ENCODE results near the gene BICD2.
"Not testable (repeated sequence)": the region's sequence is repeated elsewhere in the genome, so short reads cannot be mapped to it uniquely, and the experiment has no call there.

Gene BICD2

GRCh38 chr9:92769990-92770359, 5.3 kb upstream of the BICD2 start:
- DNase-seq, result no peak

DNA sequence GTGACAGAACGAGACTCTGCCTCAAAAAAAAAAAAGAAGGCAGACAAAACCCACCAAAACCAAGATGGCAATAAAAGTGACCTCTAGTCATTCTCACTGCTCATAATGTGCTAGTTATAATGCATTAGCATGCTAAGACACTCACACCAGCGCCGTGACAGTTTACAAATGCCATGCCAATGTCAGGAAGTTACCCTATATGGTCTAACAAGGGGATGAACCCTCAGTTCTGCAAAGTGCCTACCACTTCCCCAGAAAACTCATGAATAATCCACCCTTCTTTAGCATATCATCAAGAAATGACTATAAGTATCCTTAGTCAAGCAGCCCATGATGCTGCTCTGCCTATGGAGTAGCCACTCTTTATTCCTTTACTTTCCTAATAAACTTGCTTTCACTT, 4.7 kb upstream of the BICD2 start:
- DNase-seq, result no peak

DNA sequence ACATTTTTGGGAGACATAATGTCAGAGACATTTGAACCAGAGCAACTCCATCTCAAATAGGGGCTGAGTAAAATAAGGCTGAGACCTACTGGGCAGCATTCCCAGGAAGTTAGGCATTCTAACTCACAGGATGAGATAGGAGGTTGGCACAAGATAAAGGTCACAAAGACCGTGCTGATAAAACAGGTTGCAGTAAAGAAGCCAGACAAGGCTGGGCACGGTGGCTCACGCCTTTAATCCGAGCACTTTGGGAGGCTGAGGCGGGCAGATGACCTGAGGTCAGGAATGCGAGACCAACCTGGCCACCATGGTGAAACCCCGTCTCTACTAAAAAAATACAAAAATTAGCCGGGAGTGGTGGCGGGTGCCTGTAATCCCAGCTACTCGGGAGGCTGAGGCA, 4.2 kb upstream of the BICD2 start:
- DNase-seq, result not testable (repeated sequence)

DNA sequence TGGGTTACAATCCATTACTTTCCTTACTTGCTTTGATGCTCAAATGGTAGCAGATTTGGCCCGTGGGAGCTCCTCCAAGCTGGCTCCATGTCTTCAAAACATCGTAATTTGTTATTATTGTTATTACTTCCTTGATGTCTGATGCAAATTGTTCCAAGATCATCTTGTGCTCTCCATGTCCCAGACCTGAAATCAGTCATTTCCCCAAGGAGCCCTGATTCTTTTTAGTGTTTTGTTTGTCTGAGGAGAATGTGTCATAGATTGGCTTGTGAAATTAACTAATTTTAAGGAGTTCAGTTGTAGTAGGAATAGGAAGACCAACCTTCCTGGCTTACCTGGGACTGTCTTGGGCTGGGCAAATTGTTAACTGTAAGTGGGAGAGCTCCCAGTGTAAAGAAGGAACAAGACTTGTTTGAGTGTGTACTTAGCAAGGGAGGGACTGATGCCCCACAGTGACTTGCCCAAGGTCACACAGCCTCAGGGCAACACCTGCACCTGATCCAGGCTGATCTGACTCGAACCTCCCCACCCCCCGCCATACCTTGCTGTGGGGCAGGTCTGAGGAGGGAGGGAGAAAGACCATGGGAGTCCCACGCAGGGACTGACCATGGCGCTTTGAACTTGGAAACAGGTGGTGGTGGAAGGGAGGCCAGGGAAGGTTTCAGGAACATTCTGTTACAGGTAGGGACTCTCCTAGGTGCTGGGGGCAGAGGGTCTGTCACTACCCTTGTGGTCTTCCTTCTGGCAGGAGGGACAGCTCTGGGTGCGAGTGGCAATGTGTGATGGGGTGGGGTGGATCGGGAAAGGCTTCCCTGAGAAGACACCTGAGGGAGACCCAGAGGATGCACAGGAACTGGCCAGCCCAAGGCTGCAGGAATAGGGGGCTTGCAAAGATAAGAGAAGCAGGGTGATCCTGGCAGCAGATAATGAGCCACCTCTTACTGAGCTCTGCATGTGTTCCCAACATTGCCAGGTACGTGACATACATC, 2.7 kb upstream of the BICD2 start:
- DNase-seq, result no peak

- DNase-seq, result peak; percentile 97
These were observed 629 bp upstream of the BICD2 start for GRCh38 chr9:92764988-92765936.

GRCh38 chr9:92763721-92764380, 782 bp downstream of the BICD2 start:
- DNase-seq, result no peak

DNA sequence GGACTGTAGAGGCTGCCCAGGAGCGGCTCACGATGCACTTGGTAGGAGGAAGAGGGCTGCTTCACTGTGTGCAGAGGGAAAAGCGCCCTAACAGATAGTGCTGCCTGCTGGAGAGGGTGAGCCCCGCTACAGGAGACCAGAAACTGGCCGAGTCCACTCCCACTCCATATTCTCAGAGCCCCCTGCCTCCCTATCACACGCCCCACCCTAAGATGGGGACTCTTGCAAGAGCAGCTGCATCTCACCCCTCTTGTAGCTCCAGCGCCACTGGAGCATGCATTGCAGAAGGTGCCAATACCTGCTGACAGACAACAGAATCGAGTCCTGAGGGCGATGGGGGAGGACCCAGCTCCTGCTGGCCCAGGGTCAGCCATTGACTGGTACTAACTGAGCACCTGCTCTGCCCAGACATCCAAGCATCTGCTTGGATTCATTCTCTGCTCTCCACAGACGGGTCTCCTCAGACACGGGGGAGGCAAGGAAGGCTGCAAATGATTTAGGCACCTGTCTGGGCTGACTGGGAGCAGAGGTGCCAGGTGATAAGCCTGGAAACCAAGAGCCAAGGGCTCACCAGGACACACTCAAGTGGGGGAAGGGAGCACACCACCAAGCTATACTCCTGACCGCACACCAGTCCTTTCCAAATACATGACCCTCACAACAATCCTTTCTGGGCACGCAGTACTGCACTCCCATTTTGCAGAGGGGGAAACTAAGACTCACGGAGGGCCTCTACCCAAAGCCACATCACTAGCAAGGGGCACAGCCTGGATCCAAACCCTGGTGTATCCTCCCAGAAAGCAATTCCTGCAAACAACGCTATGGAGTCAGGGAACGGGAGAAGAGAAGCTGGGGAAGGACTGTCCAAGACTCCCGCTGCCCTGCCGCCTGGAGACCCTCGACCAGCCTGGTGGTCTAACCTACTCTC, 1.6 kb downstream of the BICD2 start:
- no peak for DNase-seq

DNA sequence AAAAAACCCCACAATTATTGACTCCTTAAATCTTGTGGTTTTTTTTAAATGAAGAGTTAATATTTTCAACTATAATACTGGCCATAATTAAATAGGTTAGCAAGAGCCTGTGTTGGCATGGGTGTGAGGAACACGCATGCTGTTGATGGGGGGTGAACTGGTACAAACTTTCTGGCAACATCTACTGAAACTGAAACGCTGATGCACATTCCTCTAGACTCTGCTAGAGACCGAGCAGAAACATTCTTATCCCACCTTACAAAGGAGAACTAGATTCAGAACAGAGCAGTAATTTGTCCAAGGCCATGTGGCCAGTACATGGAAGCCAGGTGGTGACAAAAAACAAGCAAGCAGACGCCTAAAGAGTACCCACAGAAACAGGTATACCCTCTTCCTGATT, 2.4 kb downstream of the BICD2 start:
- no peak for DNase-seq

DNA sequence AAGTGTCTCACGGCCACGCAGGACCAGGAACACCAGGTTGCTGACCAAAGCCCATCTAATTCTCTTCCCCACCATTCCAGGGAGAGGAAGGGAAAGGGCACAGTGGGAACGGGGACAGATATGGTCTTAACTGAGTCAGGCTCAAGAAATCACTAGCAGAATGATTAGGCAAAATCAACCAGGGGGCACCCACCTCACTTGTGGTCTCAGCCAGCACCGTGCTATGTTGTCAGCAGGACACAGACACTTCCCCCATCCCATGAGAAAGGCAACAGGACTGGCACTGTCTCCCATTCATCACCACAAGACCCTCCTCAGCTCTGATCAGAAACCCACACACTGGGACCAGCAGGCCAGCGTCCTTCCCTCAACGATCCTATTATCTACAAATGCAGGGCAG, 2.9 kb downstream of the BICD2 start:
- DNase-seq, result no peak

DNA sequence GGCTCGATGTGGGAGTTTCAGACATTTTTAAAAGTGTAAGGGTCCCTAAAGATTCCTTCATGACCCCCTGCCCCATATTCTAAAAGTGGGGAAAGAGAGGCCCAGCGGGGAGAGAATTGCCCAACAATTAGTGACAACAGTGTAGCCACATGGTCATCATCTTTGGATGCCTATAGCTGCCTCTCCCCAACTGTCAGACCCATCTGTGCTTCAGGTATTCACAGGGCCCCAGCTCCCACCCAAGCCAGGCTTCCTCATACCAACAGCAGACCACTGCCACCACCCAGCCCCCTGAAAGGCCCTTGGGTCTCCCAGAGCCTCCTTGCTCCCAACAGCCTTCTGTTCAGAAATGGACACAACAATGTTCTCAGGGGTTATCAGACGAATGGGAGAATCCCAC, 4.1 kb downstream of the BICD2 start:
- DNase-seq, result no peak

GRCh38 chr9:92760070-92760469, 4.6 kb downstream of the BICD2 start:
- DNase-seq, result no peak

DNA sequence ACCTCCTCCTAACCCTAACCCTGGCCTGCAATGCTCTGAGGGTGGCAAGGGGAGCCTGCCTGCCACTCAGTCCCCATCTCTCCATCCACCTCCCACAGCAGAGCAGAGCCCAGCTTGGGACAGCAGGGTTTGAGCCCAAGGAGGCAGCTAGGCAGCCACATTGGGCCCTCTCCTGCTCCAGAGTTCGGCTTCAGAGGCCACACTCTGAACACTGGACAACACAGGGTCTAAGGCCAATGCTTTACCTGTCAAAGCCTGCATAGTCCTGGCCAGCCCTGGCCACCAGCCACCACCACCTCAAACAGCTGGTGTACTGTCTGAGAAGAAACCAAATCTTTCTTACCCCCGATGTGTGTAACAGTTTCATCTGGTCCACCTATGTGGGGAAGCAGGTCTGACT, 5.2 kb downstream of the BICD2 start:
- no peak for DNase-seq

- DNase-seq, result no peak
These were observed 7.8 kb downstream of the BICD2 start for GRCh38 chr9:92756792-92757191.

- DNase-seq, result no peak
These were observed 10.4 kb downstream of the BICD2 start for GRCh38 chr9:92754091-92754745.

DNA sequence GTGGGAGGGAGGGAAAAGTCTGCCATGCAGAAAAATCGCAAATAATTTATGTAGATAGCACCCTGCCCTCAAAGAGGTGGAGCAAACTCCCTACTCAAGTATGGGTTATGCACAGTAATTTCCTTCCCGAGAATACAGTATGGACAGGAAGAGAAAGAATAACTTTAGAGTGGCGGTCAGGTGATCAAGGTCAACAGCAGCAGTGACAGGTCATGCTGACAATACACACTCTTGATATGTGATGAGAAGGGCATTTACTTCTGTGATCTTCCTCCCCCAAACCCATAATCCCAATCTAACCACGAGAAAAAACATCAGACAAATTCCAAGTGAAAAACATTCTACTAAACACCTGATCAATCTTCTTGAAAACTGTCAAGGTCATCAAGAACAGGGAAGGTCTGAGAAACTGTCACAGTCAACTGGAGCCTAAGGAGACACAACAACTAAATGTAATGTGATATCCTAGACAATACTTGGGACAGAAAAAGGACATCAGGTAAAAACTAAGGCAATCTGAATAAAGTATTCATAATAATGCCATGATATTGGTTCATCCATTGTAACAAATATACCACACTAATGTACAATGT, 11.7 kb downstream of the BICD2 start:
- no peak for DNase-seq

DNA sequence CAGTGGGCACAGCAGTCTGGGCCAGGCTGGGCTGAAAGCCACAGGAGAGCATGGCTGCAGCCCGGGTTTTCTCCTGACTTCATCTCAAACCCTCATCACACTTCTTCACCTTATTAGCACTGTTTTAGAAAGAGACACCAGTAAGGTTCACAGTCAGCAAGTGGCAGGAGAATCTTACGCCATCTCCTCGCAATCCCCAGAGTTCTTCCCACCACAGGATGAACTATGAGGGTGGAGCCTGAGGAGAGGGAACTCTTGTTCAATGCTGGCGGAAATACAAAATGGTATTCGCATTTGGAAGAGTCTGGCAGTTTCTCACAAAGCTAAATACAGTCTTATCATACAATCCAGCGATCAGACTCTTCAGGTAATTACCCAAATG, 14.7 kb downstream of the BICD2 start:
- no peak for DNase-seq

DNA sequence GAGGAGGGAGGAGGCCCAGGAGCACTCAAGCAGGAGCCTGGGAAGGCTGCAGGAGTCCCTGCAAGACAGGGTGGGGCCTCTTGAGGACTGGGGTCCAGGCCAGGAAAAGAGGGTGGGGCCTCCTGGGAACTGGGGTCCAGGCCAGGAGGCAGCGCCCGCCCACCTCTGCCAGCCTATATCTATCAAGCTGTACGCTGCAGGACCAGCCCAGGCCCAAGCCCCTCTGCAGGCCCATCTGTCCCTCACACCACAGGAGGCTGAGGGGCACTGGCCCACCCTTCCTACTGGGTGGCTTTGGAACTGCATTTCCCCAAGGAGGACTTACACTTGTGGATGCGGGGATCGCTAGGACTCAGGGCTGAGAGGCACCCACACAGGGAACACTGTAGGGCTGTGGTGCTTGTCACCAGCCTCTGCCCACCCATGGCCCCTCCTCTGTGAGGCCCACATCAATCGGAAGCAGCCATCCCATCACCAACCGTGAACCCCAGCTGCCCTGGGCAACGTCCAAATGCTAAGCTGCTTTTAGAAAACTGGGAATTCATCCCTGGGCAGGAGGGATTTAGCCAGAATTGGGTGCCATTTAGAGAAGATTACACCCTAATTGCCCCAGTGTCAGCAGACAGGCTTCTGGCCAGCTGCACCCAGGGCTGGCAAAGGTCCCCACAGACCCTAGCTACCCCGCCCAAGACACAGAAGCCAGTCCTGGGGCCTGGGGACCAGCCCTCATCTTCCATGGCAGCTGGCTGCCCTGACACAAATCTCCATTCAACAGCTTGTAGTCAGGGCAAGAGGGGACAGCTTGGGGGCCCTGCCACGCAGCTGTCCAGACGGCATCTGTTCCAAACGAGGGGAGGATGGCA, 15.3 kb downstream of the BICD2 start:
- no peak for DNase-seq

- no peak for DNase-seq
These were observed 16.5 kb downstream of the BICD2 start for GRCh38 chr9:92748233-92748497.

GRCh38 chr9:92747459-92748232, 17.0 kb downstream of the BICD2 start:
- no peak for DNase-seq

All from NCI-H774 (cell line).